ENCODE results near the gene ARHGAP45.

Gene ARHGAP45

GRCh38 chr19:1073063-1073955 lies 6.3 kb downstream of the ARHGAP45 start:
- no peak for DNase-seq

- DNase-seq: no peak
Measured at GRCh38 chr19:1073956-1074517, 7.1 kb downstream of the ARHGAP45 start.

- DNase-seq: peak; percentile 78
Measured at GRCh38 chr19:1074544-1075283, 7.7 kb downstream of the ARHGAP45 start.

GRCh38 chr19:1076046-1076386 lies 9.0 kb downstream of the ARHGAP45 start:
- DNase-seq: no peak

GRCh38 chr19:1076951-1077350 lies 10.0 kb downstream of the ARHGAP45 start:
- peak; percentile 83 for DNase-seq

GRCh38 chr19:1079566-1080111 lies 12.7 kb downstream of the ARHGAP45 start:
- DNase-seq: no peak

GRCh38 chr19:1080360-1081161 lies 13.6 kb downstream of the ARHGAP45 start:
- DNase-seq: no peak

GRCh38 chr19:1081301-1082164 lies 14.6 kb downstream of the ARHGAP45 start:
- no peak for DNase-seq

GRCh38 chr19:1082165-1082927 lies 15.4 kb downstream of the ARHGAP45 start:
- no peak for DNase-seq

GRCh38 chr19:1082928-1083816 lies 16.2 kb downstream of the ARHGAP45 start:
- DNase-seq: no peak

- no peak for DNase-seq
Measured at GRCh38 chr19:1084024-1084868, 17.3 kb downstream of the ARHGAP45 start.

GRCh38 chr19:1085053-1085658 lies 18.2 kb downstream of the ARHGAP45 start:
- DNase-seq: no peak

GRCh38 chr19:1085676-1086442 lies 18.9 kb downstream of the ARHGAP45 start:
- no peak for DNase-seq

- DNase-seq: no peak
Measured at GRCh38 chr19:1086613-1087012, 19.6 kb downstream of the ARHGAP45 start.

GRCh38 chr19:1087813-1088415 lies 20.9 kb downstream of the ARHGAP45 start:
- no peak for DNase-seq

- no peak for DNase-seq
Measured at GRCh38 chr19:1088416-1089010, 21.5 kb downstream of the ARHGAP45 start.
